ENCODE data around the gene PACRG. TPM values are rescaled to one million over a fixed set of nuclear protein-coding genes. Genes with fewer than 3 reads are reported as not detected.
A peak's percentile ranks its signal among the peaks of the same experiment; 100 is the strongest.
"Not testable (repeated sequence)": the region's sequence is repeated elsewhere in the genome, so short reads cannot be mapped to it uniquely, and the experiment has no call there.

The PACRG gene
- total RNA-seq, 2 donors from 2014 or later: not detected

DNA sequence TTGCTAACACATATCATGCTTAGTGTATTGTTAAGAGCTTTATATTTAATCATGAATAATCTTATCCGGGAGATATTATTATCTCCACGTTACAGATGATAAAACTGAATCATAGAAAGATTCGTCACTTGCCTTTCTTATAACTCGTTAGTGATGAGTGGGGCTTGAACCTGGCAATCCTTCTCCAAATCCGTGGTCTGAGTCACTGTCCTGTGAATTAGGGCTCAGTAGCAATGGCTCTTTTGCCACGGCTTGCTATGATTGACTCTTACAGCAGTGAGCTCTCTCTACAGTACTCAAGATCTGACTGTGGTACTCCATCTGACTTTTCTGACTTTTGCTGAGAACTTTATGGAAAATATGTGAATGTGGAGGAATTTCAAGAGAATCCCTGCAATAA is 246.9 kb downstream of the PACRG start:
- DNase-seq: no peak
- Mint-ChIP-seq H3K9me3 (peaks cover under 1 to 4% of the 10 kb centered on the region in 2 donors), H3K4me1 (ENCODE audit: low read depth) (no peaks in the 10 kb centered on the region), H3K4me3 (no peak overlapping the region), H3K27ac (no peak overlapping the region), H3K36me3 (ENCODE audit: insufficient read depth in 2 of 2) (no peaks in the 10 kb centered on the region), H3K27me3 (ENCODE audit: low read depth) (no peaks in the 10 kb centered on the region)
- ATAC-seq (replicated peaks in 1 of 2): no peak

DNA sequence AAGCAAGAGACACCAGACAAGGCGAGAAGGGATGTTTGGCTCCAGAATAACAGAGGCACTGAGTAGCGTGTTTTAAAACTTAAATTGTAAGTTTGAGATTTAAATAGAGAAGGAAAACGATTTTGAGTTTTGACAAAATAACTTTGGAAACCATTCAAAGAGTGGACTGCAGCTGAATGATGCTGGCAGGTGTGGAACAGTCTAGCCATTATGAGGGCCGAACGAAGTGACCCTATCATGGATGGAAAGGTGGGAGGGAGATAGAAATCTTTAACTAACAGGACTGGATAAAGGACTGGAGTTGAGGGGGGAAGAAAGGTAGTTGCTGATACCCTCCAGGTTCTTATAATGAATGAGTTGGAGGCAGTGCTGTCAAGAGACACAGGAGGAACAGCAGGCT is 248.4 kb downstream of the PACRG start:
- no peak for DNase-seq
- H3K4me1 Mint-ChIP-seq (ENCODE audit: low read depth): no peaks in the 10 kb centered on the region
- no peaks in the 10 kb centered on the region for H3K27me3 Mint-ChIP-seq (ENCODE audit: low read depth)
- no peaks in the 10 kb centered on the region for H3K36me3 Mint-ChIP-seq (ENCODE audit: insufficient read depth in 2 of 2)
- no peak overlapping the region for H3K27ac Mint-ChIP-seq
- H3K4me3 Mint-ChIP-seq: no peak overlapping the region
- H3K9me3 Mint-ChIP-seq: peaks cover 2 to 4% of the 10 kb centered on the region in 2 donors
- ATAC-seq (replicated peaks in 1 of 2): no peak

DNA sequence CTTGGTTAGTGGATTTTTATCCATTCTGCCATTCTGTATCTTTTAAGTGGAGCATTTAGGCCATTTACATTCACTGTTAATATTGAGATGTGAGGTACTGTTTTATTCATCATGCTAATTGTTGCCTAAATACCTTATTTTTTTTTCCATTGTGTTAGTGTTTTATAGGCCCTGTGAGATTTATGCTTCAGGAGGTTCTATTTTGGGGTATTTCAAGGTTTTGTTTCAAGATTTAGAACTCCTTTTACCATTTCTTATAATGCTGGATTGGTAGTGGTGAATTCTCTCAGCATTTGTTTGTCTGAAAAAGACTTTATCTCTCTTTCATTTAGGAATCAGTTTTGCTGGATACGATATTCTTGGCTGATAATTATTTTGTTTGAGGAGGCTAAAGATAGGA is 255.5 kb downstream of the PACRG start:
- H3K9me3 Mint-ChIP-seq: peaks cover 15 to 24% of the 10 kb centered on the region in 2 donors
- ATAC-seq (replicated peaks in 1 of 2): not testable (repeated sequence)

DNA sequence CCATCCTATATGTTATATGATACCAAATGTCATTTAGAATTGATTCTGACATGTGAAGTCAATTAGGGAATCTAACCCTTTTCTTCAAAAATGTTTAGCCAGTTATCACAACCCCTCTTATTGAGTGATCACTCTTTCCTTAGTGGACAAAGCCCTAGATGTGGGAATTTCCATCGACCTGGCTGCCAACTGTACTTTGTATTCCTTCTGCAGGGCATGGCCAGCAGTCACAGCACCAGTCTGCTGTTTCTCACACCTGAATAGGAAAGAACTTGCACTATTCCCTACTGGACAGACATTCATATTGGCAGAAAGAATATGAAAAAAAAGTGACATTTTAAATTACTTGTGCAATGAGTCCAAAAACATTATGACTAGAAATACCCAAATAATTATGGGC is 271.0 kb downstream of the PACRG start:
- Mint-ChIP-seq H3K27me3 (ENCODE audit: low read depth) (no peaks in the 10 kb centered on the region), H3K27ac (no peak overlapping the region), H3K36me3 (ENCODE audit: insufficient read depth in 2 of 2) (peaks cover 0 to 7% of the 10 kb centered on the region in 2 donors), H3K4me1 (ENCODE audit: low read depth) (no peaks in the 10 kb centered on the region), H3K4me3 (no peak overlapping the region), H3K9me3 (peaks cover 3 to 7% of the 10 kb centered on the region in 2 donors)
- no peak for ATAC-seq (replicated peaks in 1 of 2)
- no peak for DNase-seq

More for the DNA sequence above, 255.5 kb downstream of the PACRG start:
- H3K4me1 Mint-ChIP-seq (ENCODE audit: low read depth); H3K27ac Mint-ChIP-seq; H3K36me3 Mint-ChIP-seq (ENCODE audit: insufficient read depth in 2 of 2); H3K27me3 Mint-ChIP-seq (ENCODE audit: low read depth); DNase-seq; H3K4me3 Mint-ChIP-seq: not testable (repeated sequence)

DNA sequence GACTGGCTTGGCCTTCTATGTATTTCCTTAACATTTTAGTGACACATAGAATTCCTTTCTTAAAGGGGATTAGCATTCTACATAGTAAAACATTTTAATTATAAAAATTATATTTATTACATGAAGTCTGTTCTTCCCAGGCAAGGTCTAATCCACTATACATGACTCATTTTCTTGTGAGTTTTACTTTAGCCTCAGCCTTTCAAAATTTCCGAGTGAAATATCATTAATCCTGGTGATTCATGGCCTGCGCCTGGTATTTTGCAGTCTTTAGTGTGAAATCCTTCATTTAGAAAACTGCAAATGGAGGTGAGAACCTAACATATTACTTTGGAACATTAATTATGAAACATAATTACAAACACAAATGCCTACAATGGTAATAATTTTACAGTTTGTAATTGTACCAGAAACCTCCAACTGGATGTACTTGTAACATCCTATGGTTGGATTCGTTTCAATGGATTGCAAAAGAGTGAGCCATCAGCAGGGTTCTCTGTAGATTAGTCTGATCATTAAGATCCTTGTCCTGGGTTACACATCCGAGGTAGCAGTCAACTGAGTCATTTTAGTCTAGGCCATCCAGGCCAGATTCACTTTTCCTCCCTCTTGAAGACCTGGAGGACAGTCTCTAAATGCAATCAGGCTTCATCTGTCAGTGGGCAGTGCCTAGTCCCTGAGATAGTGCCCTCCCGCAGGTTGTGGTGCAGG is 272.0 kb downstream of the PACRG start:
- Mint-ChIP-seq H3K36me3 (ENCODE audit: insufficient read depth in 2 of 2) (peaks cover 0 to 7% of the 10 kb centered on the region in 2 donors), H3K27me3 (ENCODE audit: low read depth) (no peaks in the 10 kb centered on the region), H3K27ac (no peak overlapping the region), H3K9me3 (peaks cover 3 to 9% of the 10 kb centered on the region in 2 donors), H3K4me3 (no peak overlapping the region), H3K4me1 (ENCODE audit: low read depth) (no peaks in the 10 kb centered on the region)
- ATAC-seq (replicated peaks in 1 of 2) (no peak), DNase-seq (no peak)

DNA sequence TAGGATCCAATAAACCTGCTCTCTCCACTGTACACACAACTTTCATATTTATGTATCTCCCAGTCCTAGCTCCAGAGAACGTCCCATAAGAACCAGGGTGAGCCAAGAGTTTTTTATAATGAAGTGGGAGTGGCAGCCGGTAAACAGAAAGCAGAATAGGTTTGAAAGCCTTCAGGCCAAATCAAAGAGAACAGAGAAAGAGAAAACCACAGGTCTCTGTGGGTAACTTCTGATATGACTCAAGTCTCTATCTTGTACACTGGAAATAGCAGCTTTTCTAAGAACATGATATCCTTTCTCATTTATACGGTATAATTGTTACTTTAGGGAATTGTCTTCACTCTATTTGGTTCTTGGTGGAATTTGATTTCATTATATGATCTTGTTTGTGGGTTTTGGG is 273.6 kb downstream of the PACRG start:
- H3K27me3 Mint-ChIP-seq (ENCODE audit: low read depth): no peaks in the 10 kb centered on the region

DNA sequence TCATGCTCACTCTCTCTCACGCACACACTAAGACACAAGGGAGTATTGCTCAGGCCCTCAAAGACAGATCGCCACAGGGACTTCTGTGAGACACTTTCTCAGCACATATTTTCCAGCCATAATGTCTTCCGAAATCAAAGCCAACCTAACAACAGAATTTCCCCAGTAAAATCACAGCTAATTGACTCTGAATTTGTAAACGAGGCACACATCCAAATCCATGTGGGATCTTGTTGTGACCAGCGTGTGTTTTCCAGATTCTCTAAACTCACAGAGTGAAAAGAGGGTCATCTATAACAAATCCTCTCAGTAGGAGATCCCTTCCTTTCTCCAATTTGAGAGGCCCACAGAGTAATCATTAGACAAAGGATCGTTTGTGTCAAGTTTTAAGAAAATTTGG is 280.4 kb downstream of the PACRG start:
- Mint-ChIP-seq H3K4me1 (ENCODE audit: low read depth) (no peaks in the 10 kb centered on the region), H3K36me3 (ENCODE audit: insufficient read depth in 2 of 2) (no peaks in the 10 kb centered on the region), H3K27ac (no peak overlapping the region), H3K4me3 (no peak overlapping the region), H3K27me3 (ENCODE audit: low read depth) (no peaks in the 10 kb centered on the region), H3K9me3 (peaks cover 3 to 6% of the 10 kb centered on the region in 2 donors)
- ATAC-seq (replicated peaks in 1 of 2) (no peak), DNase-seq (no peak)

More for the DNA sequence above, 273.6 kb downstream of the PACRG start:
- peaks cover 0 to 9% of the 10 kb centered on the region in 2 donors for H3K9me3 Mint-ChIP-seq
- H3K4me1 Mint-ChIP-seq (ENCODE audit: low read depth): no peaks in the 10 kb centered on the region
- no peak overlapping the region for H3K27ac Mint-ChIP-seq
- no peak overlapping the region for H3K4me3 Mint-ChIP-seq
- ATAC-seq (replicated peaks in 1 of 2): peak in 1 of 2 donors; percentile 64
- DNase-seq: no peak
- H3K36me3 Mint-ChIP-seq (ENCODE audit: insufficient read depth in 2 of 2): peaks cover 0 to 2% of the 10 kb centered on the region in 2 donors

DNA sequence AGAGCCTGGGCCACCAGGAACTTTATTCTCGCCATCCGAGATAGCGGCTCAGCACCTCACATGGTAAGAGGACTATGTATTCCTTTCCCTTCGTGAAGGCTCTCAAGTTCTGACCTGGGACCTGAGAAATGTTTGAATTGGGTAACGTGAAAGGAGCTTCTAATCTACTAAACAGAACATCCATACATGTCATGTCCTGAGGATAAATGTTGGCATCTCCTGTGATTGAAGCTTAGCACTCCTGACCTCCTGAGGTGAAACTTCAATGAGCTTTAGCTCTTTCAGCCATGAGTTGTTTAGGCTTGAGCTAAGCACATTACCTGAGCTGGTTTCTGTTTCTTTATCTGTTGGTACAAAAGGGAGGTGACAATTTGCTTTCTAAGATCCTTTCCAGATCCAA is 280.9 kb downstream of the PACRG start:
- peaks cover 3 to 6% of the 10 kb centered on the region in 2 donors for H3K9me3 Mint-ChIP-seq
- no peaks in the 10 kb centered on the region for H3K27me3 Mint-ChIP-seq (ENCODE audit: low read depth)
- ATAC-seq (replicated peaks in 1 of 2): no peak
- H3K36me3 Mint-ChIP-seq (ENCODE audit: insufficient read depth in 2 of 2): no peaks in the 10 kb centered on the region
- no peaks in the 10 kb centered on the region for H3K4me1 Mint-ChIP-seq (ENCODE audit: low read depth)
- H3K27ac Mint-ChIP-seq: no peak overlapping the region
- no peak for DNase-seq
- no peak overlapping the region for H3K4me3 Mint-ChIP-seq

DNA sequence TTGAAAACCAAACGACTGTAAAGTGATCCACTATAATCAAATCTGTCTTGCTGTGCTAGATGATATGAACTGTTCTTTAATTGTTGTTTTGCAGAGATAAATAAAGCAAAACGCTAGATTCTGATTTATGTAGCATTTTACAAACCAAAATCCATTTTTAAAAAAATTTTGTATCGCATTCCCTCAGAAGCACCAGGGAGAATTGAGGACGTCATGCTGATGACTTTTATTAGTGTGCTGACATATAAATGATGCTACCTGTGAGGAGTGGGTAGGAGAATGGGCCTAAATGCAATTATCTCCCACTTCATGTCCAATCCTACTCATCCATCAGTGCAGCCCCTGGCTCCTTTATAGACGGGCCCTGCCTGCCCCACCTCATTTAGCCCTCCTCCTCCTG is 282.4 kb downstream of the PACRG start:
- ATAC-seq (replicated peaks in 1 of 2) (no peak), DNase-seq (no peak)
- no peaks in the 10 kb centered on the region for H3K27me3 Mint-ChIP-seq (ENCODE audit: low read depth)
- H3K27ac Mint-ChIP-seq: no peak overlapping the region
- peaks cover 3 to 5% of the 10 kb centered on the region in 2 donors for H3K9me3 Mint-ChIP-seq
- H3K4me3 Mint-ChIP-seq: no peak overlapping the region
- no peaks in the 10 kb centered on the region for H3K4me1 Mint-ChIP-seq (ENCODE audit: low read depth)
- H3K36me3 Mint-ChIP-seq (ENCODE audit: insufficient read depth in 2 of 2): peaks cover 0 to 3% of the 10 kb centered on the region in 2 donors

DNA sequence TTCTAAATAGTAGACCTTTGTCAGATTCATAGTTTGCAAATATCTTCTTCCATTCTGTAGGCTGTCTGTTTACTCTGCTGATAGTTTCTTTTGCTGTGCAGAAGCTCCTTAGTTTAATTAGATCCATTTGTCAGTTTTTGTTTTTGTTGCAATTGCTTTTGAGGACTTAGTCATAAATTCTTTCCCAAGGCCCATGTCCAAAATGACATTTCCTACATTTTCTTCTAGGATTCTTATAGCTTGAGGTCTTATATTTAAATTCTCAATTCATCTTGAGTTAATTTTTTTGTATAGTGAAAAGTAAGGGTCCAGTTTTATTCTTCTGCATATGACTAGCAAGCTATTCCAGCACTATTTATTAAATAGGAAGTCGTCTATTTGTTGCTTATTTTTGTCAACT is 287.0 kb downstream of the PACRG start:
- H3K9me3 Mint-ChIP-seq: peaks cover 2% of the 10 kb centered on the region in 2 donors
- no peak overlapping the region for H3K27ac Mint-ChIP-seq
- no peaks in the 10 kb centered on the region for H3K4me1 Mint-ChIP-seq (ENCODE audit: low read depth)
- H3K36me3 Mint-ChIP-seq (ENCODE audit: insufficient read depth in 2 of 2): peaks cover 0 to 3% of the 10 kb centered on the region in 2 donors
- DNase-seq: no peak
- no peak for ATAC-seq (replicated peaks in 1 of 2)
- no peaks in the 10 kb centered on the region for H3K27me3 Mint-ChIP-seq (ENCODE audit: low read depth)
- H3K4me3 Mint-ChIP-seq: no peak overlapping the region

DNA sequence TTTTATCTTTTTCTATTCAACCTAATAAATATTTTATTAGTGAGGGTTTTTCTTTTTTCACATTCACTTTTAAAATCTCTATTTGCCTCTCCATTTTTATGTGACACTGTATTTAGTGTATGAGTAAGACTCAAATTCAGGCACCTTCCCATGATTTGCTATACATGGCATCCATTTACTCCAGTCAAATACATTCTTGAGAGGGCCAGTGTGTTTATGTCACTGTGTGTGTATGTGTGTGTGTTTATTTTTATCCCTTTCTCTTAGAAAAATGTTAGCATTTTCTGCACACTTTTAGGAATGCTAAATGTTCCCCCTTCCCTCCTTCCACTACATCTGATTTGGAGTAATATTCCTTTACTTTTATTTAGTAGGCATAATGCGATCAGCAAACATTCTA is 290.0 kb downstream of the PACRG start:
- Mint-ChIP-seq H3K27ac (no peak overlapping the region), H3K27me3 (ENCODE audit: low read depth) (no peaks in the 10 kb centered on the region), H3K4me3 (no peak overlapping the region), H3K4me1 (ENCODE audit: low read depth) (no peaks in the 10 kb centered on the region), H3K9me3 (peaks cover 8 to 9% of the 10 kb centered on the region in 2 donors), H3K36me3 (ENCODE audit: insufficient read depth in 2 of 2) (peaks cover 2 to 9% of the 10 kb centered on the region in 2 donors)
- no peak for ATAC-seq (replicated peaks in 1 of 2)
- DNase-seq: no peak

DNA sequence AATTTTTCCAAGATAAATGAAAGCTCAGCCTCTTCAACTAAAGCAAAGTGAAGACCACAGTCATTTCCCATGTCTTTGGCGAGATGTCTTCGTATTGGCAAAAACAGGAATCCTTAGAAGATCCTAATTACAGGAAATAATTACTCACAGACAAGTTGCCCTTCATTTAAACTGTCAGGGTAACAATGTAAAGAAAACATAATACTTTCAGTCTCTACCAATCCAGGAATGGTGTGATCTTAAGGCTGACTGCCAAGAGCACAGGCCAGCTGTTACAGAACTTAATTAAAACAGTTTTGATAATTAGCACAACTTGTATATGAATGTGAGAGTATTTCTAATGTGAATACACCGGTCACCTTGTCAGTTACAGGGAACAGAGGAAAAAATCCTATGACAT is 292.2 kb downstream of the PACRG start:
- no peak for DNase-seq
- Mint-ChIP-seq H3K4me1 (ENCODE audit: low read depth) (no peaks in the 10 kb centered on the region), H3K27ac (no peak overlapping the region), H3K9me3 (peaks cover 12 to 15% of the 10 kb centered on the region in 2 donors), H3K4me3 (no peak overlapping the region), H3K27me3 (ENCODE audit: low read depth) (no peaks in the 10 kb centered on the region), H3K36me3 (ENCODE audit: insufficient read depth in 2 of 2) (peaks cover 4 to 8% of the 10 kb centered on the region in 2 donors)
- no peak for ATAC-seq (replicated peaks in 1 of 2)

DNA sequence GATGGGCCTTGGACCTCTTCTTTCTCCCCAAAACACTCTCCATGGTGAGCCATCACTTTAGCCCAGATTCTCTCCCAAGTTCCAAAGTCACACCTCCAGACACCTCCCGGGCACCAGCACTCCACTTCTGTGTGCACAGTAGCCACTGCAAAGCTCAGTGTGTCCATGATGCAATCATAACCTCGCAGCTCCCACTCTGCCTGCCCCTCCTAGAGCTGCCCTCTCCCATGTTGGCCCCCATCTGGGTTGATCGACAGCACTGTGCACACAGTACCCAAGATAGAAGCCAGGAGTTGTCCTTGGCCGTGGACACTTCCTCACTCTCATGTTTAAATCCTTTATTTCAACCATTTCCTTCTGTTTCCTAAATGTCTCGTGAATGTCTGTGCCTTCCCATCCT is 293.3 kb downstream of the PACRG start:
- DNase-seq (no peak), ATAC-seq (replicated peaks in 1 of 2) (no peak)
- Mint-ChIP-seq H3K4me3 (no peak overlapping the region), H3K27ac (no peak overlapping the region), H3K9me3 (peaks cover 13 to 14% of the 10 kb centered on the region in 2 donors), H3K4me1 (ENCODE audit: low read depth) (no peaks in the 10 kb centered on the region), H3K27me3 (ENCODE audit: low read depth) (no peaks in the 10 kb centered on the region), H3K36me3 (ENCODE audit: insufficient read depth in 2 of 2) (peaks cover 4 to 8% of the 10 kb centered on the region in 2 donors)

DNA sequence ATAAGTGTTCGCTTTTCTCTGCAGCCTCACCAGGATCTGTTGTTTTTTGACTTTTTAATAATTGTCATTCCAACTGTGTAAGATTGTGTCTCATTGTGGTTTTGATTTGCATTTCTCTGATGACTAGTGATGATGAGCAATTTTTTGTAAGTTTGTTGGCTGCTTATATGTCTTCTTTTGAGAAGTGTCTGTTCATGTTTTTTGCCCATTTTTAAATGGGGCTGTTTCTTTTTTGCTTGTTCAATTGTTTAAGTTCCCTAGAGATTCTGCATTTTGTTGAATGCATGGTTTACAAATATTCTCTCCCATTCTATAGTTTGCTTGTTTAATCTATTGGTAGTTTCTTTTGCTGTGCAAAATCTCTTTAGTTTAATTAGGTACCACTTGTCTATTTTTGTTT is 295.9 kb downstream of the PACRG start:
- no peaks in the 10 kb centered on the region for H3K4me1 Mint-ChIP-seq (ENCODE audit: low read depth)
- H3K9me3 Mint-ChIP-seq: peaks cover 13 to 15% of the 10 kb centered on the region in 2 donors

More for the DNA sequence above, 295.9 kb downstream of the PACRG start:
- Mint-ChIP-seq H3K36me3 (ENCODE audit: insufficient read depth in 2 of 2) (peaks cover 4 to 8% of the 10 kb centered on the region in 2 donors), H3K27me3 (ENCODE audit: low read depth) (no peaks in the 10 kb centered on the region), H3K4me3 (no peak overlapping the region), H3K27ac (no peak overlapping the region)
- DNase-seq: no peak
- ATAC-seq (replicated peaks in 1 of 2): no peak
